Ascending aorta (tissue), 2 donors: ENCODE data around the gene ATOH1. TPM values are rescaled to one million over a fixed set of nuclear protein-coding genes. Genes with fewer than 3 reads are reported as not detected.

Source experiments
- DNase-seq, 2 donors: peaks; one replicate each; pipeline ENCODE4 v3.0.0-alpha.2; 2019; ENCODE audit warnings: low spot score in 2 of 2
- H3K27ac ChIP-seq, 2 donors: fragments of 200-600 bp; sonication (generic); one replicate each; pipeline ENCODE4 v1.5.1; 2016 to 2017; ENCODE audit warnings: mild to moderate bottlenecking in 1 of 2
- H3K27me3 ChIP-seq: fragments of 200-600 bp; sonication (generic); one replicate; pipeline ENCODE4 v1.5.1; 2017
- H3K36me3 ChIP-seq, 2 donors: fragments of 200-600 bp; sonication (generic); one replicate each; pipeline ENCODE4 v1.5.1; 2016
- H3K4me1 ChIP-seq, 2 donors: fragments of 200-600 bp; sonication (generic); one replicate each; pipeline ENCODE4 v1.5.1; 2016 to 2017; ENCODE audit warnings: mild to moderate bottlenecking in 1 of 2
- H3K4me3 ChIP-seq, 2 donors: fragments of 200-600 bp; sonication (generic); one replicate each; pipeline ENCODE4 v1.5.1; 2016 to 2017; ENCODE audit warnings: mild to moderate bottlenecking in 1 of 2
- H3K9me3 ChIP-seq, 2 donors: fragments of 200-600 bp; sonication (generic); one replicate each; pipeline ENCODE4 v1.5.1; 2016
- intact Hi-C: fragments of 100-400 bp; cut with DNase I; formaldehyde crosslinking; loops from one replicate; pipeline ENCODE4 v1.15.1; 2023
- total RNA-seq: library from RNA; depleted of rRNA; stranded (reverse); fragments of >200 nt; gene quantifications from one replicate; pipeline ENCODE4 v1.1.0, GENCODE V29; 2016
- TF ChIP-seq, protein P1 (sequence below), 3 experiments: fragments of 200-600 bp in 2 of 3; fragments of 450-650 bp in 1 of 3; sonication (generic) in 2 of 3; IDR thresholded peaks; one replicate each; pipeline ENCODE4 v1.5.1; 2016 to 2019; ENCODE audit warnings: antibody characterized with exemption in 3 of 3, mild to moderate bottlenecking in 1 of 3, moderate library complexity in 1 of 3

ATOH1 gene
- total RNA-seq, 1 donor from 2014 or later = not detected

DNA sequence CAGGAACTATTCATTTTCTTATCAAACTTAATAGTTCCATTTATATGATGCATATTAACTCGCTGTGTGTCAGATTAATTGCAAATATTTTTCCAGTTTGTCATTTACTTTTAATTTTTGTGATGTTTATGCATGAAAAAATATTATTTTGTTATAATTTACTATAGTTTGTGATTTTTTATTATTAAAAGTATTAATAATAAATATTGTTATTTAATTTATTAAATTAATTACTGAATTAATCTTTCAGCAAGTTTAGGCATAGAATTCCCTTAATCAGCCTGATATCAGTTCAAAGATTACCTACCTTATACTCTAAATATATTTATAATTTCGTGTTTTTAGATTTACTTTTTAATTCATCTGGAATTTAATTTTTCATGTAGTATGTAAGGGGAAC lies 15.5 kb upstream of the ATOH1 start:
- Histone ChIP-seq H3K36me3 (no peaks in the 10 kb centered on the region), H3K27me3 (no peaks in the 10 kb centered on the region), H3K4me3 (no peak overlapping the region), H3K9me3 (no peaks in the 10 kb centered on the region), H3K27ac (no peak overlapping the region), H3K4me1 (no peaks in the 10 kb centered on the region)
- TF ChIP-seq, protein P1, sequence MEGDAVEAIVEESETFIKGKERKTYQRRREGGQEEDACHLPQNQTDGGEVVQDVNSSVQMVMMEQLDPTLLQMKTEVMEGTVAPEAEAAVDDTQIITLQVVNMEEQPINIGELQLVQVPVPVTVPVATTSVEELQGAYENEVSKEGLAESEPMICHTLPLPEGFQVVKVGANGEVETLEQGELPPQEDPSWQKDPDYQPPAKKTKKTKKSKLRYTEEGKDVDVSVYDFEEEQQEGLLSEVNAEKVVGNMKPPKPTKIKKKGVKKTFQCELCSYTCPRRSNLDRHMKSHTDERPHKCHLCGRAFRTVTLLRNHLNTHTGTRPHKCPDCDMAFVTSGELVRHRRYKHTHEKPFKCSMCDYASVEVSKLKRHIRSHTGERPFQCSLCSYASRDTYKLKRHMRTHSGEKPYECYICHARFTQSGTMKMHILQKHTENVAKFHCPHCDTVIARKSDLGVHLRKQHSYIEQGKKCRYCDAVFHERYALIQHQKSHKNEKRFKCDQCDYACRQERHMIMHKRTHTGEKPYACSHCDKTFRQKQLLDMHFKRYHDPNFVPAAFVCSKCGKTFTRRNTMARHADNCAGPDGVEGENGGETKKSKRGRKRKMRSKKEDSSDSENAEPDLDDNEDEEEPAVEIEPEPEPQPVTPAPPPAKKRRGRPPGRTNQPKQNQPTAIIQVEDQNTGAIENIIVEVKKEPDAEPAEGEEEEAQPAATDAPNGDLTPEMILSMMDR (IDR thresholded peaks at IDR 0.05) = no peak
- intact Hi-C loops = no loop called here
- no peak for DNase-seq

DNA sequence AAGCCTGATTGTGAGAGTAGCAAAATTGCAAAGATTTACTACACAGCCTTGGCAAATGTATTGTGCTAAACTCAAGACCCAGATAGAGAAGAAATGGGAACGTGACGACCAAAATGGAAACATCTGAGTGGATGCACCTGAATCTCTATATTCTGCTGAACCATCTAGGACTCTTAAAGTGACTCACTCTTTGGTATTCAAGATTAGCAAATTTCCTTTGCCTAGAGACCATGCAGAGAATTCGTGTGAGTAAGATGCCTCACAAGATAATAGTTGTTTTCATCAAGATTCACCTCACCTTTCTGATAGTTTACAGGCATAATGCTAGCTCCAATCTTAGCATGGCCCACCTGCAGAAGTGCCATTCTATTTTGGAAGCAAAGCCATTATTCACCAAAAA lies 14.4 kb upstream of the ATOH1 start:
- DNase-seq = no peak
- Histone ChIP-seq H3K9me3 (no peaks in the 10 kb centered on the region), H3K4me1 (no peaks in the 10 kb centered on the region), H3K36me3 (no peaks in the 10 kb centered on the region), H3K4me3 (no peak overlapping the region), H3K27ac (no peak overlapping the region), H3K27me3 (no peaks in the 10 kb centered on the region)
- TF ChIP-seq, protein P1 (IDR thresholded peaks at IDR 0.05) = no peak
- intact Hi-C loops = no loop called here

DNA sequence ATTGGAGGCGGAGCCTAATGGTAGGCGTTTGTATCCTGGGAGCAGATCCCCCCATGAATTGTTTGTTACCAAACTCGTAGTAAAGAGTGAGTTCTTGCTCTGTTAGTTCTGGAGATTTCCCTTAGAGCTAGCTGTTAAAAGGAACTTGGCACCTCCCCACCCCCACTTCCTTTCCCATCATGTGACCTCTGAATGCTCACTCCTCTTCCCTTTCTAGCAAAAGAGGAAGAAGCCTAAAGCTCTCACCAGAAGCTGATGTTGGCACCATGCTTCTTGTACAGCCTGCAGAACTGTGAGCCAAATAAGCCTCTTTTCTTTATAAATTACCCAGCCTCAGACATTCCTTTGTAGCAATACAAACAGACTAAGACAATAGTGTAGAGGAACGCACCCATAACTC lies 13.8 kb upstream of the ATOH1 start:
- DNase-seq = no peak
- H3K36me3 ChIP-seq = no peaks in the 10 kb centered on the region
- no peak overlapping the region for H3K4me3 ChIP-seq
- H3K27ac ChIP-seq = no peak overlapping the region
- no peaks in the 10 kb centered on the region for H3K4me1 ChIP-seq
- H3K9me3 ChIP-seq = no peaks in the 10 kb centered on the region
- no peaks in the 10 kb centered on the region for H3K27me3 ChIP-seq
- intact Hi-C loops = no loop called here
- TF ChIP-seq, protein P1 (IDR thresholded peaks at IDR 0.05) = no peak

DNA sequence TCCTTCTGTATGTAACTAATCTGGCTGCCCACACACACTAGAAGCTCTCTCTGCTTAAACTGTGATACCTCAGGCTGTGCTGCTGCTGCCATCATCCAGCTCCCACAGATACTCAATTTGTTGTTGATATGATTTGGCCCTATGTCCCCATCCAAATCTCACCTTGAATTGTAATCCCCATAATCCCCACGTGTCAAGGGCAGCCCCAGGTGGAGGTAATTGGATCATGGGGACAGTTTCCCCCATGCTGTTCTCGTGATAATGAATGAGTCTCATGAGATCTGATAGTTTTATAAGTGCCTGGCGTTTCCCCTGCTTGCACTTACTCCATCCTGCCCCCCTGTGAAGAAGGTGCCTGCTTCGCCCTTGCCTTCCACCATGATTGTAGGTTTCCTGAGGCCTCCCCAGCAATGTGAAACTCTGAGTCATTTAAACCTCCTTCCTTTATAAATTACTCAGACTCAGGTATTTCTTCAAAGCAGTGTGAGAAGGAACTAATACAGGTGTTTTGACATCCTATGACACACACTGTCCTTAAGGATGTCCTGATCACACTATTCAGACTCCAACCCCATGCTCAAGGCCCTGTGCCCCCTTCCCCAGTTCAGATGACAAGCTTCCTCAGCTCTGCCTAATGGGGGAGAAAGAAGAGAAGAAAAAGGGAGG lies 2.9 kb upstream of the ATOH1 start:
- intact Hi-C loops = no loop called here
- peaks cover 21% of the 10 kb centered on the region for H3K27me3 ChIP-seq
- H3K4me3 ChIP-seq = no peak overlapping the region
- DNase-seq = no peak
- TF ChIP-seq, protein P1 (IDR thresholded peaks at IDR 0.05) = no peak
- no peaks in the 10 kb centered on the region for H3K9me3 ChIP-seq
- no peaks in the 10 kb centered on the region for H3K36me3 ChIP-seq
- no peak overlapping the region for H3K27ac ChIP-seq
- peaks cover 0 to 11% of the 10 kb centered on the region in 2 donors for H3K4me1 ChIP-seq

DNA sequence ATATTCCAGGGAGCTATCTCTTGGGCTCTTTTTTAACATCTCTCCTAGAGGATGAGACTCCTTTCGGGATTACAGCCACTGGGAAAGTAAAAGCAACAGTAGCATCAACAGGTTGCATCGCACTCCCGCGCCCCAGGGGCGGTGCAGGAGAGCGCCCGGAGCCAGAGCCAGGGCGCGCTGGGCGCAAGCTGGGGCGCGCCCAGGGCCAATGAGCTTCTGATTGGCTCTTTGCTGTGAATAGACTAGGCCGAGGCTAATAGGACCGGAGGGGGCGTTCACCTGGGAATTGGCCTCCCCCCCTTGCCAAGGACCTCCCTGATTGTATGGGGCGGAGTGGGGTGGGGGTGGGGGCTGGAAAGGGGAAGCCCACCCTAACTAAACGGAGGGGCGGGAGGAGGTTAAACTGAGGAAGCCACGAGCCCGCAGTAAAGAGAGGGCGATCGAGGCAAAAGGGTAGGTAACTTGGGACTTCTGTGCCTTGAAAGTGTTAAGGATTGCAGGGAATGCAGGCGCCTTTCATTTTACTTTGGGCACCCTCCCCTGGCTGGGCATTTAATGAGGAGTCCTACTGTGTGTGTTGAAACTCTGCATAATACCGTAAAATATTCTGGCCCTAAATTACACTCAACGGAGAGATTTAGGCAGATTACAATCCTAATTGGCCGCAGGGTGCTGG lies 1.1 kb upstream of the ATOH1 start:
- Histone ChIP-seq H3K27ac (no peak overlapping the region), H3K36me3 (no peaks in the 10 kb centered on the region), H3K4me1 (peaks cover 0 to 11% of the 10 kb centered on the region in 2 donors), H3K27me3 (peaks cover 26% of the 10 kb centered on the region), H3K9me3 (no peaks in the 10 kb centered on the region), H3K4me3 (peak overlapping the region in 1 of 2 donors; percentile 10)
- intact Hi-C loops = no loop called here
- TF ChIP-seq, protein P1 (IDR thresholded peaks at IDR 0.05) = no peak
- DNase-seq = no peak
